GM23248 (cell line): ENCODE measurements around the gene PSMB7.

Experiments
- EZH2 ChIP-seq: fragments of 200-600 bp; sonication (generic); IDR thresholded peaks from 2 replicates; pipeline ENCODE4 v1.6.1; 2018; ENCODE audit warnings: antibody characterized with exemption, mild to moderate bottlenecking; ENCODE audit not compliant: insufficient read depth, poor library complexity, severe bottlenecking
- EZH2phosphoT487 ChIP-seq: fragments of 200-600 bp; sonication (generic); IDR thresholded peaks from 2 replicates; pipeline ENCODE4 v1.6.1; 2018; ENCODE audit warnings: antibody characterized with exemption, moderate library complexity, mild to moderate bottlenecking, low read depth; ENCODE audit not compliant: insufficient read depth

- TF ChIP-seq EZH2 (no peak), EZH2phosphoT487 (no peak)
These were observed 43.2 kb upstream of the PSMB7 start for GRCh38 chr9:124458441-124458840.
